Esophagus squamous epithelium (tissue), 4 donors: Measurements from ENCODE around the gene GPBP1.

Experiments
- CTCF ChIP-seq, 6 experiments: fragments of 450-650 bp in 4 of 6; fragments of 200-600 bp in 2 of 6; sonication (generic) in 2 of 6; IDR thresholded peaks; one replicate each; pipeline ENCODE4 v1.5.1; 2016 to 2019; ENCODE audit warnings: antibody characterized with exemption in 6 of 6, mild to moderate bottlenecking in 4 of 6, moderate library complexity in 4 of 6
- POLR2A ChIP-seq, 4 donors: fragments of 450-650 bp; IDR thresholded peaks; one replicate each; pipeline ENCODE4 v1.6.1; 2017; ENCODE audit warnings: antibody characterized with exemption in 4 of 4, mild to moderate bottlenecking in 4 of 4, moderate library complexity in 3 of 4

- TF ChIP-seq CTCF (IDR thresholded peaks at IDR 0.05) (no peak), POLR2A (IDR thresholded peaks at IDR 0.05) (no peak)
Observed at GRCh38 chr5:57311251-57311650, 137.4 kb downstream of the GPBP1 start.
